ENCODE measurements around the gene PKM.

- TF ChIP-seq POLR2AphosphoS5 (IDR thresholded peaks at IDR 0.05) = peak in 2 of 3 donors; percentile 75 to 85
- peak; percentile 51 for TF ChIP-seq POLR2A (IDR thresholded peaks at IDR 0.05)
- TF ChIP-seq, protein P1, sequence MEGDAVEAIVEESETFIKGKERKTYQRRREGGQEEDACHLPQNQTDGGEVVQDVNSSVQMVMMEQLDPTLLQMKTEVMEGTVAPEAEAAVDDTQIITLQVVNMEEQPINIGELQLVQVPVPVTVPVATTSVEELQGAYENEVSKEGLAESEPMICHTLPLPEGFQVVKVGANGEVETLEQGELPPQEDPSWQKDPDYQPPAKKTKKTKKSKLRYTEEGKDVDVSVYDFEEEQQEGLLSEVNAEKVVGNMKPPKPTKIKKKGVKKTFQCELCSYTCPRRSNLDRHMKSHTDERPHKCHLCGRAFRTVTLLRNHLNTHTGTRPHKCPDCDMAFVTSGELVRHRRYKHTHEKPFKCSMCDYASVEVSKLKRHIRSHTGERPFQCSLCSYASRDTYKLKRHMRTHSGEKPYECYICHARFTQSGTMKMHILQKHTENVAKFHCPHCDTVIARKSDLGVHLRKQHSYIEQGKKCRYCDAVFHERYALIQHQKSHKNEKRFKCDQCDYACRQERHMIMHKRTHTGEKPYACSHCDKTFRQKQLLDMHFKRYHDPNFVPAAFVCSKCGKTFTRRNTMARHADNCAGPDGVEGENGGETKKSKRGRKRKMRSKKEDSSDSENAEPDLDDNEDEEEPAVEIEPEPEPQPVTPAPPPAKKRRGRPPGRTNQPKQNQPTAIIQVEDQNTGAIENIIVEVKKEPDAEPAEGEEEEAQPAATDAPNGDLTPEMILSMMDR (IDR thresholded peaks at IDR 0.05) = peak; percentile 49 to 71 (median 59)
- TF ChIP-seq EP300 (IDR thresholded peaks at IDR 0.05; ENCODE audit: low read depth) = no peak
Measured at GRCh38 chr15:72272213-72272996, 41.4 kb upstream of the PKM start, which contains the start of gene PARP6.

Measured in transverse colon (tissue), 4 donors.